ENCODE data around the gene PRPF38B. TPM values are rescaled to one million over a fixed set of nuclear protein-coding genes. Genes with fewer than 3 reads are reported as not detected.
"Not testable (repeated sequence)": the region's sequence is repeated elsewhere in the genome, so short reads cannot be mapped to it uniquely, and the experiment has no call there.

The PRPF38B gene
- total RNA-seq, 2 experiments from 2014 or later = 66.8 to 71.5 TPM

GRCh38 chr1:108667422-108667821 is 24.7 kb upstream of the PRPF38B start:
- H3K4me3 Mint-ChIP-seq, H3K27me3 Mint-ChIP-seq, DNase-seq, H3K36me3 Mint-ChIP-seq, H3K9me3 Mint-ChIP-seq, H3K27ac Mint-ChIP-seq: not testable (repeated sequence)
- H3K4me1 Mint-ChIP-seq = peaks cover 38% of the 10 kb centered on the region

GRCh38 chr1:108668777-108669176 is 23.3 kb upstream of the PRPF38B start:
- peaks cover 4% of the 10 kb centered on the region for H3K27me3 Mint-ChIP-seq
- DNase-seq = no peak
- peak overlapping the region; percentile 63 for H3K27ac Mint-ChIP-seq
- H3K4me3 Mint-ChIP-seq = peak overlapping the region; percentile 34
- H3K36me3 Mint-ChIP-seq = peaks cover 2% of the 10 kb centered on the region
- peaks cover 3% of the 10 kb centered on the region for H3K9me3 Mint-ChIP-seq
- peaks cover 30% of the 10 kb centered on the region for H3K4me1 Mint-ChIP-seq

- peaks cover 3% of the 10 kb centered on the region for H3K9me3 Mint-ChIP-seq
- H3K27me3 Mint-ChIP-seq = peaks cover 4% of the 10 kb centered on the region
- H3K4me3 Mint-ChIP-seq = no peak overlapping the region
- no peak for DNase-seq
- H3K4me1 Mint-ChIP-seq = peaks cover 25% of the 10 kb centered on the region
- H3K27ac Mint-ChIP-seq = peak overlapping the region; percentile 82
- H3K36me3 Mint-ChIP-seq = peaks cover 2% of the 10 kb centered on the region
These were observed 22.4 kb upstream of the PRPF38B start for GRCh38 chr1:108669679-108670078.

- Mint-ChIP-seq H3K27ac (peak overlapping the region; percentile 82), H3K27me3 (peaks cover 4% of the 10 kb centered on the region), H3K9me3 (peaks cover 3% of the 10 kb centered on the region), H3K36me3 (no peaks in the 10 kb centered on the region), H3K4me1 (peaks cover 23% of the 10 kb centered on the region), H3K4me3 (no peak overlapping the region)
- DNase-seq = no peak
These were observed 21.9 kb upstream of the PRPF38B start for GRCh38 chr1:108670131-108670773.

GRCh38 chr1:108671143-108671542 is 21.0 kb upstream of the PRPF38B start:
- no peak for DNase-seq
- Mint-ChIP-seq H3K27me3 (peaks cover 4% of the 10 kb centered on the region), H3K36me3 (no peaks in the 10 kb centered on the region)

GRCh38 chr1:108678706-108679105 is 13.4 kb upstream of the PRPF38B start:
- H3K27me3 Mint-ChIP-seq = peaks cover 3% of the 10 kb centered on the region
- H3K4me3 Mint-ChIP-seq = no peak overlapping the region

More at GRCh38 chr1:108671143-108671542, 21.0 kb upstream of the PRPF38B start:
- no peak overlapping the region for H3K27ac Mint-ChIP-seq
- peaks cover 23% of the 10 kb centered on the region for H3K4me1 Mint-ChIP-seq
- peaks cover 3% of the 10 kb centered on the region for H3K9me3 Mint-ChIP-seq
- H3K4me3 Mint-ChIP-seq = no peak overlapping the region

GRCh38 chr1:108679586-108680213 is 12.4 kb upstream of the PRPF38B start:
- no peaks in the 10 kb centered on the region for H3K36me3 Mint-ChIP-seq
- DNase-seq = no peak
- H3K9me3 Mint-ChIP-seq = no peaks in the 10 kb centered on the region
- peaks cover 3% of the 10 kb centered on the region for H3K27me3 Mint-ChIP-seq
- H3K27ac Mint-ChIP-seq = peak overlapping the region; percentile 74
- peaks cover 10% of the 10 kb centered on the region for H3K4me1 Mint-ChIP-seq
- peak overlapping the region; percentile 14 for H3K4me3 Mint-ChIP-seq

More at GRCh38 chr1:108678706-108679105, 13.4 kb upstream of the PRPF38B start:
- Mint-ChIP-seq H3K27ac (no peak overlapping the region), H3K4me1 (peaks cover 10% of the 10 kb centered on the region), H3K36me3 (no peaks in the 10 kb centered on the region), H3K9me3 (no peaks in the 10 kb centered on the region)
- DNase-seq = no peak

GRCh38 chr1:108681701-108682100 is 10.4 kb upstream of the PRPF38B start:
- not testable (repeated sequence) for H3K27me3 Mint-ChIP-seq, H3K27ac Mint-ChIP-seq, DNase-seq, H3K4me3 Mint-ChIP-seq, H3K9me3 Mint-ChIP-seq, H3K36me3 Mint-ChIP-seq
- H3K4me1 Mint-ChIP-seq = peaks cover 10% of the 10 kb centered on the region

GRCh38 chr1:108685529-108685928 is 6.6 kb upstream of the PRPF38B start:
- H3K27me3 Mint-ChIP-seq = peaks cover 3% of the 10 kb centered on the region
- H3K27ac Mint-ChIP-seq = no peak overlapping the region
- no peak overlapping the region for H3K4me3 Mint-ChIP-seq
- peaks cover 11% of the 10 kb centered on the region for H3K4me1 Mint-ChIP-seq
- H3K9me3 Mint-ChIP-seq = no peaks in the 10 kb centered on the region
- peaks cover 4% of the 10 kb centered on the region for H3K36me3 Mint-ChIP-seq
- DNase-seq = no peak

GRCh38 chr1:108686614-108687313 is 5.3 kb upstream of the PRPF38B start:
- H3K27ac Mint-ChIP-seq = no peak overlapping the region
- peaks cover 8% of the 10 kb centered on the region for H3K36me3 Mint-ChIP-seq
- no peaks in the 10 kb centered on the region for H3K9me3 Mint-ChIP-seq
- H3K4me1 Mint-ChIP-seq = peaks cover 18% of the 10 kb centered on the region
- DNase-seq = no peak
- H3K4me3 Mint-ChIP-seq = no peak overlapping the region
- H3K27me3 Mint-ChIP-seq = peaks cover 3% of the 10 kb centered on the region

- Mint-ChIP-seq H3K27ac (peak overlapping the region; percentile 98), H3K4me1 (peaks cover 30% of the 10 kb centered on the region), H3K9me3 (no peaks in the 10 kb centered on the region)
These were observed 775 bp upstream of the PRPF38B start for GRCh38 chr1:108691128-108691941.

GRCh38 chr1:108692724-108693655 is 880 bp downstream of the PRPF38B start:
- Mint-ChIP-seq H3K4me1 (peaks cover 42% of the 10 kb centered on the region), H3K4me3 (peak overlapping the region; percentile 91), H3K27ac (peak overlapping the region; percentile 98), H3K27me3 (no peaks in the 10 kb centered on the region), H3K36me3 (peaks cover 50% of the 10 kb centered on the region), H3K9me3 (no peaks in the 10 kb centered on the region)
- DNase-seq = peak; percentile 71

More at GRCh38 chr1:108691128-108691941, 775 bp upstream of the PRPF38B start:
- no peaks in the 10 kb centered on the region for H3K27me3 Mint-ChIP-seq
- peak overlapping the region; percentile 91 for H3K4me3 Mint-ChIP-seq
- no peak for DNase-seq
- H3K36me3 Mint-ChIP-seq = peaks cover 38% of the 10 kb centered on the region

GRCh38 chr1:108695535-108695934 is 3.4 kb downstream of the PRPF38B start:
- H3K27ac Mint-ChIP-seq = peak overlapping the region; percentile 63
- H3K27me3 Mint-ChIP-seq = no peaks in the 10 kb centered on the region
- no peak for DNase-seq
- H3K4me1 Mint-ChIP-seq = peaks cover 44% of the 10 kb centered on the region
- no peaks in the 10 kb centered on the region for H3K9me3 Mint-ChIP-seq
- H3K36me3 Mint-ChIP-seq = peaks cover 67% of the 10 kb centered on the region
- peak overlapping the region; percentile 78 for H3K4me3 Mint-ChIP-seq
